Osteocyte (in vitro differentiated cells): ENCODE results near the gene DOK6. TPM values are rescaled to one million over a fixed set of nuclear protein-coding genes. Genes with fewer than 3 reads are reported as not detected.

ENCODE experiments used
- DNase-seq: peaks from one replicate; pipeline ENCODE4 v3.0.0; 2021; ENCODE audit warnings: mixed read lengths; ENCODE audit not compliant: unreplicated experiment; ENCODE audit errors: extremely low spot score
- H3K27ac Mint-ChIP-seq: one replicate; pipeline ENCODE4 v1.8.0; 2021; ENCODE audit warnings: mild to moderate bottlenecking, mixed read lengths; ENCODE audit not compliant: unreplicated experiment
- H3K27me3 Mint-ChIP-seq: one replicate; pipeline ENCODE4 v1.8.0; 2021; ENCODE audit warnings: mixed read lengths; ENCODE audit not compliant: unreplicated experiment
- H3K36me3 Mint-ChIP-seq: one replicate; pipeline ENCODE4 v1.8.0; 2021; ENCODE audit warnings: mixed read lengths; ENCODE audit not compliant: unreplicated experiment
- H3K4me1 Mint-ChIP-seq: one replicate; pipeline ENCODE4 v1.8.0; 2021; ENCODE audit warnings: mixed read lengths; ENCODE audit not compliant: unreplicated experiment
- H3K4me3 Mint-ChIP-seq: one replicate; pipeline ENCODE4 v1.8.0; 2021; ENCODE audit warnings: mild to moderate bottlenecking, moderate library complexity, mixed read lengths; ENCODE audit not compliant: unreplicated experiment
- H3K9me3 Mint-ChIP-seq: one replicate; pipeline ENCODE4 v1.8.0; 2021; ENCODE audit warnings: mixed read lengths; ENCODE audit not compliant: unreplicated experiment
- total RNA-seq: library from RNA; stranded (reverse); gene quantifications from 2 replicates; pipeline ENCODE4 v1.2.1, GENCODE V29; 2021
- TF ChIP-seq, protein P1 (sequence below): fragments of 200-600 bp; sonication (generic); IDR thresholded peaks from 2 replicates; pipeline ENCODE4 v1.5.0; 2021; ENCODE audit warnings: antibody characterized with exemption, mild to moderate bottlenecking, moderate library complexity

Gene DOK6
- total RNA-seq, 1 donor from 2014 or later: 4.6 TPM

DNA sequence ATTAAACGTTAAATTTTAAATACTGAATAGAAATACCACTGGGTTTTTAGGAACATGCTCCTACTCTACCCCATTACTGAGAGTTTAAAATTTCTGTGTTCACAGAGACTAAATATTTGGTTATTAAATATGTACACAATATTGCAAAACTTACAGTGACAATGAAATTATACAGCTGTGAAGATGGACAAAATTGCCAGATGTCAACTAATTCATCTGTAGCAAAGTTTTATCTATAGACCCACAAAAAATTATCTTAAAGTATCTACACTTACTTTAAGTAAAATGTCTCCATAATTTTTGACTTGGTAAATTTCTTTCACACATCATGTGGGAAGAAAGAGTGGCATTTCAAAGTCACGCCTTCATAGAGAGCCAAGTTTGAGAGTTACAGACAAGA is 333.8 kb downstream of the DOK6 start:
- Mint-ChIP-seq H3K9me3 (peaks cover 7% of the 10 kb centered on the region), H3K4me1 (no peaks in the 10 kb centered on the region), H3K27me3 (peaks cover 2% of the 10 kb centered on the region), H3K36me3 (peaks cover 2% of the 10 kb centered on the region), H3K27ac (no peak overlapping the region), H3K4me3 (no peak overlapping the region)
- TF ChIP-seq, protein P1, sequence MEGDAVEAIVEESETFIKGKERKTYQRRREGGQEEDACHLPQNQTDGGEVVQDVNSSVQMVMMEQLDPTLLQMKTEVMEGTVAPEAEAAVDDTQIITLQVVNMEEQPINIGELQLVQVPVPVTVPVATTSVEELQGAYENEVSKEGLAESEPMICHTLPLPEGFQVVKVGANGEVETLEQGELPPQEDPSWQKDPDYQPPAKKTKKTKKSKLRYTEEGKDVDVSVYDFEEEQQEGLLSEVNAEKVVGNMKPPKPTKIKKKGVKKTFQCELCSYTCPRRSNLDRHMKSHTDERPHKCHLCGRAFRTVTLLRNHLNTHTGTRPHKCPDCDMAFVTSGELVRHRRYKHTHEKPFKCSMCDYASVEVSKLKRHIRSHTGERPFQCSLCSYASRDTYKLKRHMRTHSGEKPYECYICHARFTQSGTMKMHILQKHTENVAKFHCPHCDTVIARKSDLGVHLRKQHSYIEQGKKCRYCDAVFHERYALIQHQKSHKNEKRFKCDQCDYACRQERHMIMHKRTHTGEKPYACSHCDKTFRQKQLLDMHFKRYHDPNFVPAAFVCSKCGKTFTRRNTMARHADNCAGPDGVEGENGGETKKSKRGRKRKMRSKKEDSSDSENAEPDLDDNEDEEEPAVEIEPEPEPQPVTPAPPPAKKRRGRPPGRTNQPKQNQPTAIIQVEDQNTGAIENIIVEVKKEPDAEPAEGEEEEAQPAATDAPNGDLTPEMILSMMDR: no peak
- DNase-seq: no peak

DNA sequence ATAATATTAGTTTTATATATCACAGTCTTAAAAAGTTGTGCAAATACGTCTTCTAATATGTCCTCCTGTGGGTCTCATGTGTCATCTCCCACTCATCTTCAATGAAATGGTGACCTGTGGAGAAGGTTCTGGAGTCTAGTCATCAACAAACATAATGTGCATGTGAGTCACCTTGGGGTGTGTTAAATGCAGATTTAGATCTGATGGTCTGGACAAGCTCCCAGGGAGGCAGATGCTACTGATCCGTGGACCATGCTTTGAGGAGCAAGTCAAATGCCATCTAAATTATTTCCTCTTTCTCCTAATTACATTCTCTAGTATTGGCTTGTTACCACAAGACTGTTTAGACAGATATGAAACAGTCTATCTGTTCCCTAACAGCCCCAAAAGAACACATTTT is 336.0 kb downstream of the DOK6 start:
- H3K9me3 Mint-ChIP-seq: peaks cover 7% of the 10 kb centered on the region
- no peak for DNase-seq
- H3K27ac Mint-ChIP-seq: no peak overlapping the region
- TF ChIP-seq, protein P1: no peak
- no peaks in the 10 kb centered on the region for H3K27me3 Mint-ChIP-seq
- peaks cover 2% of the 10 kb centered on the region for H3K36me3 Mint-ChIP-seq
- H3K4me1 Mint-ChIP-seq: no peaks in the 10 kb centered on the region
- no peak overlapping the region for H3K4me3 Mint-ChIP-seq

DNA sequence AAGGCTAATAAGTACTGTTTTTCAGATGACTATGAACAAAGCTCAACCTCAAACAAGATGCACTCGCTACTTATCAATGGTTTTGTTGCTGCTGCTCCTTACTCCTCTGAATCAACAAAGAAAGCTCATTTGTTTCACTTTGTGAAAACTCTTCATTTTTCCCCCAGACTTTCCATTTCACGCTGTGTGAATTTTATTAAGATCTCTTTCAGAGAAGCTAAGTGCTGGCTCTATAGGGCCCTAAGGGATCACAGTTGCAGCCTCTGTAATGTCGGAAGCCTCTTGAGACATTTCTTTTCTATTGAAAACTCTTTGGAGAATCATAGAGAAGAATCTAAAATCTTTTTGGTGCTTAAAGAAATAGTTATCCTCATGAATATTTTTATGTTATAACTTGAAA is 337.2 kb downstream of the DOK6 start:
- H3K36me3 Mint-ChIP-seq: peaks cover 2% of the 10 kb centered on the region
- no peak overlapping the region for H3K4me3 Mint-ChIP-seq
- no peak overlapping the region for H3K27ac Mint-ChIP-seq
- peaks cover 7% of the 10 kb centered on the region for H3K9me3 Mint-ChIP-seq
- TF ChIP-seq, protein P1: no peak
- DNase-seq: no peak
- no peaks in the 10 kb centered on the region for H3K27me3 Mint-ChIP-seq
- no peaks in the 10 kb centered on the region for H3K4me1 Mint-ChIP-seq

DNA sequence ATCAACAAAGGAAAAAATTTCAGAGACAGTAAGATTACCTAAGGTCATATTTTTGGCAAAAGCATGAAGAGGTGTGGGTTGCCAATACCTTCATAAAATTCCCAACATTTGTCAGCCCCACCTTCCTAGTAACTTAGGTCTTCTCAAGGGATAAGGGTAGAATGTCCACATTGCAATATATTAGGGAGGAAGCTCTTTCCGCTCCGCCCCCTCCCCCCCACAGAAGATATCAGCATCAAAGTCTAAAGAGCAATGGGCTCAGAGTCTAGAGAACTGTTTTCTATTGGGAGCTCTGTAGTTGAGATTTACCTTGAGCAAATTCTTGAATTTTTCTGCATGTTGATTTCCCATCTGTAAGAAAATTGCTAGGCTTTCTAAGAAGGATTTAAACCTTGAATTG is 346.7 kb downstream of the DOK6 start:
- Mint-ChIP-seq H3K4me1 (no peaks in the 10 kb centered on the region), H3K36me3 (peaks cover 2% of the 10 kb centered on the region), H3K4me3 (no peak overlapping the region), H3K9me3 (peaks cover 5% of the 10 kb centered on the region), H3K27ac (no peak overlapping the region), H3K27me3 (no peaks in the 10 kb centered on the region)
- TF ChIP-seq, protein P1: no peak
- no peak for DNase-seq

DNA sequence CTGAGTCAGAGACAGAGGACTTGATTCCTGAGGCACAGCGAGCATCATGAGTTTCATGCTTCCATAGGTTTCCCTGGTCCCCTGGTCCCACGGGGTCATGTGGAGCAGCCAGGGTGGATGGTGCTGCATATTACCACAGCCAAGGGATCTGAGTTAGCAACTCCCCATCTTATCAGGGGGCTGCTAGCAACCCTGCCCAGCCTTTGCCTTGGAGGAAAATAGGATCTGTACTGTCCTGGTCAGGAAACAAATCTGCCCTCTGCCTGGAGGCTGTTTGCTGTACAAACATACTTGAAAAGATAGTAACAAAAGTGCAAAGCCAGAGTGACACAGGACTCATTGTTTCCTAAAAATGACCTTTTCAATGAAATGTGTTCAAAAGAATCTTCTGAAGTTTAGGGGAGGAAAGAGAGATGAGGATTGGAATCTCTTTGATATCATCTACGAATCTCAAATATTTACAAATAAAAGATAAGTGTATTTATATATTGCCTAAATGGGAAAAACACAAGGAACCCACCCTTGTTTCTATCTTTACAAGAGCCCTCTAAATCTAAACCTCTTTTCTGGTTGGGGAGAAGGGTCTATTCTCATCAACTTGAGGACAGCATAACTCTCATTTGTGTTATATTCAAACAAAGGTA is 352.2 kb downstream of the DOK6 start:
- Mint-ChIP-seq H3K4me1 (peaks cover 4% of the 10 kb centered on the region), H3K4me3 (no peak overlapping the region), H3K27ac (no peak overlapping the region), H3K9me3 (peaks cover 5% of the 10 kb centered on the region), H3K27me3 (peaks cover 6% of the 10 kb centered on the region), H3K36me3 (peaks cover 2% of the 10 kb centered on the region)
- TF ChIP-seq, protein P1: no peak
- DNase-seq: no peak
